Right lobe of liver (tissue), 6 donors: ENCODE results near the gene APBA3. TPM values are rescaled to one million over a fixed set of nuclear protein-coding genes. Genes with fewer than 3 reads are reported as not detected.

ENCODE experiments used
- ATAC-seq, 4 donors: fragments of 200-7000 bp; cut with Tn5 transposase; one replicate each; pipeline ENCODE4 v1.9.1; 2020; ENCODE audit warnings: mild to moderate bottlenecking in 4 of 4, moderate library complexity in 4 of 4
- DNase-seq, 3 donors: peaks; one replicate each; pipeline ENCODE4 v3.0.0-alpha.2; 2020
- H3K27ac ChIP-seq, 3 donors: fragments of 200-600 bp; one replicate each; pipeline ENCODE4 v1.8.0; 2022
- H3K27me3 ChIP-seq, 2 donors: fragments of 200-600 bp; one replicate each; pipeline ENCODE4 v1.8.0; 2022
- H3K36me3 ChIP-seq, 4 donors: fragments of 200-600 bp; sonication (generic) in 1 of 4; one replicate each; pipeline versions ENCODE4 v1.5.1 to v1.8.0; 2017 to 2022; ENCODE audit warnings: control low read depth in 1 of 4
- H3K4me1 ChIP-seq, 4 donors: fragments of 200-600 bp; sonication (generic) in 1 of 4; one replicate each; pipeline versions ENCODE4 v1.5.1 to v1.8.0; 2017 to 2022; ENCODE audit warnings: control low read depth in 1 of 4
- H3K4me3 ChIP-seq, 3 donors: fragments of 200-600 bp; one replicate each; pipeline ENCODE4 v1.8.0; 2022
- H3K9me3 ChIP-seq, 4 donors: fragments of 200-600 bp; sonication (generic) in 1 of 4; one replicate each; pipeline versions ENCODE4 v1.5.1 to v1.8.0; 2017 to 2022; ENCODE audit warnings: control low read depth in 1 of 4
- POLR2A ChIP-seq: fragments of 450-650 bp; IDR thresholded peaks from one replicate; pipeline ENCODE4 v1.6.1; 2017; ENCODE audit warnings: antibody characterized with exemption, mild to moderate bottlenecking
- WGBS: methylation state at CpG from one replicate; pipeline ENCODE4 v1.1.6; 2018; ENCODE audit warnings: low coverage, low lambda C conversion rate; ENCODE audit not compliant: insufficient coverage; ENCODE audit errors: missing lambda C conversion rate; 5-methylcytosine and 5-hydroxymethylcytosine counted together
- intact Hi-C, 2 donors: fragments of 100-400 bp; cut with DNase I; formaldehyde crosslinking; loops; one replicate each; pipeline versions ENCODE4 v1.11.2 to v1.14.1; 2022
- total RNA-seq, 6 experiments: library from RNA; depleted of rRNA in 2 of 6; stranded (reverse); fragments of >200 nt in 2 of 6; fragmentation: NEBNext Ultra II Directional in 3 of 6; extraction: Animal tissue kit (Norgen Biotek cat#: 25700) in 3 of 6; gene quantifications; one replicate each; pipeline versions ENCODE4 v1.1.0 to v1.2.4, GENCODE V29; 2016 to 2023
- TF ChIP-seq, protein P1 (sequence below), 4 donors: fragments of 200-600 bp in 3 of 4; fragments of 450-650 bp in 1 of 4; IDR thresholded peaks; one replicate each; pipeline versions ENCODE4 v1.5.1 to v1.8.0; 2016 to 2022; ENCODE audit warnings: antibody characterized with exemption in 4 of 4, mild to moderate bottlenecking in 2 of 4
- donor health status: DM: no; HTN: yes; CAD: no.
- donor health status: DM: no; HTN: no; CAD: no.
- donor health status: DM: no; HTN: no; CAD: no.
- donor health status: DM: no; HTN: yes; CAD: no.
- donor health status: DM: no; HTN: yes; CAD: no.

Gene APBA3
- total RNA-seq, 6 experiments from 2014 or later: 10.1 to 24.1 (median 12.6) TPM

DNA sequence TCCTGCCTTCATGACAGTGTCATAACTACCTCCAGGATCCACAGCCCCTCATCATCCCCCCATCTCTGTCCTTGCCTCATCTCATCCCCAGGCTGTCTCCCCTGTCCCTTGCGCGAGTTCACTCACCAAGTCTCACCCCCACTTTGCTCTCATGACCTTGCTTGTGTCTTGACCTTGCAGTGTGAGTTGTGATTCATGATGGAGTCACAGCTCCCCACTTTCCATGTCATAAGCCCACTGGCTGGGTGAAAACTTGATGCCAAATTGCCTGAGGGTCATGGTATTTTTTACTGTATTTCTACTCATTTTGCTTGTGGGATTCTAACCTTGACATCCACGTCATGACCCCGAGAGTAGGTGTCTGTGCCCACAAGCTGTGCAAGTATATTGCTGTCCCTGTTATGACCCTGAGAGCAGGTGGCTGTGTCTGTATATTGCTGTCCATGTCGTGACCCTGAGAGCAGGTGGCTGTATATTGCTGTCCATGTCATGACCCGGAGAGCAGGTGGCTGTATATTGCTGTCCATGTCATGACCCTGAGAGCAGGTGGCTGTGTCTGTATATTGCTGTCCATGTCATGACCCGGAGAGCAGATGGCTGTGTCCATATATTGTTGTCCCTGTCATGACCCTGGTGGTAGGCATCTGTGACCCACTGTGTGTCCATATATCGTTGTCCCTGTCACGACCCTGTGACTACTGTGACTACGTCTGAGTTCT, 23.8 kb downstream of the APBA3 start:
- Histone ChIP-seq H3K27me3 (no peaks in the 10 kb centered on the region), H3K36me3 (peaks cover 0 to 11% (median 2%) of the 10 kb centered on the region in 4 donors), H3K4me3 (no peak overlapping the region), H3K9me3 (no peaks in the 10 kb centered on the region), H3K27ac (no peak overlapping the region), H3K4me1 (no peaks in the 10 kb centered on the region)
- intact Hi-C loops: no loop called here
- TF ChIP-seq, protein P1, sequence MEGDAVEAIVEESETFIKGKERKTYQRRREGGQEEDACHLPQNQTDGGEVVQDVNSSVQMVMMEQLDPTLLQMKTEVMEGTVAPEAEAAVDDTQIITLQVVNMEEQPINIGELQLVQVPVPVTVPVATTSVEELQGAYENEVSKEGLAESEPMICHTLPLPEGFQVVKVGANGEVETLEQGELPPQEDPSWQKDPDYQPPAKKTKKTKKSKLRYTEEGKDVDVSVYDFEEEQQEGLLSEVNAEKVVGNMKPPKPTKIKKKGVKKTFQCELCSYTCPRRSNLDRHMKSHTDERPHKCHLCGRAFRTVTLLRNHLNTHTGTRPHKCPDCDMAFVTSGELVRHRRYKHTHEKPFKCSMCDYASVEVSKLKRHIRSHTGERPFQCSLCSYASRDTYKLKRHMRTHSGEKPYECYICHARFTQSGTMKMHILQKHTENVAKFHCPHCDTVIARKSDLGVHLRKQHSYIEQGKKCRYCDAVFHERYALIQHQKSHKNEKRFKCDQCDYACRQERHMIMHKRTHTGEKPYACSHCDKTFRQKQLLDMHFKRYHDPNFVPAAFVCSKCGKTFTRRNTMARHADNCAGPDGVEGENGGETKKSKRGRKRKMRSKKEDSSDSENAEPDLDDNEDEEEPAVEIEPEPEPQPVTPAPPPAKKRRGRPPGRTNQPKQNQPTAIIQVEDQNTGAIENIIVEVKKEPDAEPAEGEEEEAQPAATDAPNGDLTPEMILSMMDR (IDR thresholded peaks at IDR 0.05): no peak
- no peak for TF ChIP-seq POLR2A
- no peak for DNase-seq
- 97% methylated on average over 5 of the region's 10 CpGs for WGBS
- no peak for ATAC-seq

DNA sequence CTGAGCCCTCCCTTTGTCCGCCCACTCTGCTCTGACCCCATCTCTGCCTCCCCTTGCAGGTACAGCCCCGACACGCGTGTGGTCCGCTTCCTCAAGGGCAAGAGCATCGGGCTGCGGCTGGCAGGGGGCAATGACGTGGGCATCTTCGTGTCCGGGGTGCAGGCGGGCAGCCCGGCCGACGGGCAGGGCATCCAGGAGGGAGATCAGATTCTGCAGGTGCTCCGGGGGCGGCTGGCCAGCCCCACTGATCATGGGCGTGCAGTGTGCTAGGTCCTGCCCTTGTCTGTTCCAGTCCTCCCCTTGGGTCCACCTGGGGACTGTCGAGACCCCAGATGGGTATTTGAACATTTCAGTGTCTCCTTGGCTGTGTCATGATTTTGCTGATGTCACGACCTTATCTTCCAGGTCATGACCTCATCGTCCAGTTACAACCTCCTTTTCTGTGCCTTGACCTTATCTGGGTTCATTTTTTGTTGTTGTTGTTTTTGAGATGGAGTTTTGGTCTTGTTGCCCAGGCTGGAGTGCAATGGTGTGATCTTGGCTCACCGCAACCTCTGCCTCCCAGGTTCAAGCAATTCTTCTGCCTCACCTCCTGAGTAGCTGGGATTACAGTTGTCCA, 25.3 kb downstream of the APBA3 start:
- TF ChIP-seq, protein P1 (IDR thresholded peaks at IDR 0.05): no peak
- no peak for TF ChIP-seq POLR2A
- Histone ChIP-seq H3K36me3 (peaks cover 0 to 11% (median 2%) of the 10 kb centered on the region in 4 donors), H3K4me1 (no peaks in the 10 kb centered on the region), H3K4me3 (no peak overlapping the region), H3K27me3 (no peaks in the 10 kb centered on the region), H3K9me3 (no peaks in the 10 kb centered on the region), H3K27ac (no peak overlapping the region)
- ATAC-seq: no peak
- no peak for DNase-seq
- intact Hi-C loops: no loop called here
- 87% methylated on average over 4 of the region's 21 CpGs for WGBS

DNA sequence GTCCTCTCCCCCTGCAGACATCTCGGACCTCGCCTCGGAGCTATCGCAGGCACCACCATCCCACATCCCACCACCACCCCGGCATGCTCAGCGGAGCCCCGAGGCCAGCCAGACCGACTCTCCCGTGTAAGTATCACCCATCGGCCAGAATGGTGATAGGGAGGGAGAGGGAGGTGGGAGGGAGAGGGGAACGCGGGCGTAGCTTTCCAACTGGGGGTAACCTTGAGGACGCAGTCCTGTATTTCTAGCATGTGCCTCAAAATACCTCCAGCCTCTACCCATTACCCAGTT, 27.2 kb downstream of the APBA3 start:
- Histone ChIP-seq H3K4me3 (no peak overlapping the region), H3K27me3 (no peaks in the 10 kb centered on the region), H3K9me3 (no peaks in the 10 kb centered on the region), H3K36me3 (peaks cover 0 to 11% (median 0%) of the 10 kb centered on the region in 4 donors), H3K4me1 (no peaks in the 10 kb centered on the region), H3K27ac (no peak overlapping the region)
- DNase-seq (no peak), ATAC-seq (no peak)
- no peak for TF ChIP-seq POLR2A
- TF ChIP-seq, protein P1 (IDR thresholded peaks at IDR 0.05): no peak
- WGBS: 96% methylated on average over 8 of the region's 14 CpGs
- intact Hi-C loops: no loop called here

DNA sequence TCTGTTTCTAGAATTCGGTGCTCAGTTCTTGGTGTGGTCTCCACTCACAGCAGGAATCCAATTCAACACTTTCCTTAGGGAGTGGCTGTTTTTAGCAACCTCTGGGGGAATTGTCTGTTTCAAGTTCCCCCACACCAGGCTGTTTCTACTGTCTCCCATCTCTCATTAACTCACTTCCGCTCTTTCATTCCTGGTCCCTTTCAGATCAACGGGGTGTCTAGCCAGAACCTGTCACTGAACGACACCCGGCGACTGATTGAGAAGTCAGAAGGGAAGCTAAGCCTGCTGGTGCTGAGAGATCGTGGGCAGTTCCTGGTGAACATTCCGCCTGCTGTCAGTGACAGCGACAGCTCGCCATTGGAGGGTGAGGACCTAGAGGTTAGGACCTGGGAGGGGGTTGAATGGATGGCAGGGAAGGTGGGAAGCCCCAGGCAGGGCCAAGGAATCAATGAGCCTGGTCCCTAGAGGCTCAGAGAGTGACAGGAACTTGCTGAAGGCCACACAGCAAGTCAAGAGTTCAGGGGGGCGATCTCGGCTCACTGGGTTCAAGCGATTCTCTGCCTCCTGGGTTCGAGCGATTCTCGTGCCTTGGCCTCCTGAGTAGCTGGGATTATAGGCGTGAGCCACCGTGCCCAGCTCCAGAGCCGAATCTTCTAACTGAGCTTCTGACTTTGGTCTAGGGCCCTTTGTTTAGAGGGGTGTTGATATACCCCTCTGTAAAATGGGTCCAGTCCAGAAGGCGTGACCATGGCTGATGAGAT, 27.8 kb downstream of the APBA3 start:
- TF ChIP-seq, protein P1 (IDR thresholded peaks at IDR 0.05): no peak
- TF ChIP-seq POLR2A: no peak
- Histone ChIP-seq H3K9me3 (no peaks in the 10 kb centered on the region), H3K27me3 (no peaks in the 10 kb centered on the region), H3K27ac (no peak overlapping the region), H3K4me1 (no peaks in the 10 kb centered on the region), H3K36me3 (peaks cover 0 to 9% (median 0%) of the 10 kb centered on the region in 4 donors), H3K4me3 (no peak overlapping the region)
- intact Hi-C loops: no loop called here
- DNase-seq (no peak), ATAC-seq (no peak)
- WGBS: 79% methylated on average over 9 of the region's 20 CpGs
